ENCODE data around the gene SEPHS1. TPM values are rescaled to one million over a fixed set of nuclear protein-coding genes. Genes with fewer than 3 reads are reported as not detected.
A peak's percentile ranks its signal among the peaks of the same experiment; 100 is the strongest.

SEPHS1 gene
- total and polyA plus RNA-seq, 2 of the 8 experiments (the other 6 are each of a cell fraction or from before 2014, with no cell fraction given), result 270 to 683 TPM

DNA sequence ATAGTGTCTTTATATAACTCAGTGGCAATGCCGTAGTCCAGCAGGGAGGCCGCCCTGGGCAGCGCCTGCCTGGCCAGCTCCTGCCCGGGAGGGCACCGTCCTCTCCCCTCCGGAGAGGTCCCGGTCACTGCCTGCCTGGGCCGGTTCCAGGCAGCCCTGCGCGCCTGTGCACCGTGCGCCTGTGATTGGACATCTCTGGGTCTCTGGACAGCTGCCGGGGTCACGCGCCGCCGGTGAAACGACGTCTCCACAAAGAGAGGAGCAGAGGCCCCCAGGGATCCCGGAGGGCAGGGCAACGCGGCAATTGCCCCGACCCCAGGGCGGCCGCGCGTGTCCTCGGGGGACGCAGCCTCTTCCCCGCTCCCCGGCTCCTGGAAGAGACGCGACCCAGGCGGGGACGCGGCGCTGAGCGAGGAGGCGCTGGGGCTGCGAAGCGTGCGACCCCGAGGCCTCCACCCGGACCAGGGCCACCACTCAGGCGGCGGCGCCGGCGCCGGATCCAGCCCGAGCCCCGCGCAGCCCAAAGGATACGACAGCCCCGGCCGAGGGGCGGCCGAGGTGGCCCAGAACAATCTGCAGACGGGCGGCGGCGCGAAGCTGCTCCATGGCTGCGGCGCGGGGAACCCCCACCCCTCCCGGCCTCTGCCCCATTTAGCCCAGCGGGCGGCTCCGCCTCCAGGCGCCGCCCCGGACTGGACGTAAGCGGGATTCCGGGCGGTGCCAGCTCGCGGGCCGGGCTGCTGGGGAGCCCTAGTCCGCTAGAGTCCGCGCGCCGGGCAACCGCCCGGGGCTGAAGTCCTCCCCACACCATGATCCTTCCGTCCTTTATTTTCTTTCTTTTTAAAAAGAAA is 48.4 kb downstream of the SEPHS1 start, which contains the start of gene PHYH (continued):
- TF ChIP-seq, protein P1, sequence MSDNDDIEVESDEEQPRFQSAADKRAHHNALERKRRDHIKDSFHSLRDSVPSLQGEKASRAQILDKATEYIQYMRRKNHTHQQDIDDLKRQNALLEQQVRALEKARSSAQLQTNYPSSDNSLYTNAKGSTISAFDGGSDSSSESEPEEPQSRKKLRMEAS (IDR thresholded peaks at IDR 0.05), result peak; percentile 88
- TF ChIP-seq SP4 (IDR thresholded peaks at IDR 0.05; ENCODE audit: low read length) (peak; percentile 20; the same call in 1 of the 2 replicates), JUN (IDR thresholded peaks at IDR 0.05; ENCODE audit: low read depth, low read length) (peak; percentile 87), CBX5 (IDR thresholded peaks at IDR 0.05; ENCODE audit: low read depth, low read length) (no peak), TAF7 (optimal IDR thresholded peaks at IDR 0.05; ENCODE audit: borderline replicate concordance, low read depth, low read length) (peak; percentile 35), KDM4A (IDR thresholded peaks at IDR 0.05; ENCODE audit: low read depth, low read length, severe bottlenecking) (peak; percentile 84), SRF (IDR thresholded peaks at IDR 0.05; ENCODE audit: low read depth, low read length) (no peak), EP300 (IDR thresholded peaks at IDR 0.05; ENCODE audit: borderline replicate concordance in 1 of 2, low read depth in 2 of 2, low read length in 2 of 2) (peak in 1 of 2 experiments; percentile 54; a peak in 1 of 3 replicates), PHF8 (conservative IDR thresholded peaks at IDR 0.05; ENCODE audit: low read depth, low read length) (peak; percentile 56; the same call in 1 of the 2 replicates), RFX5 (IDR thresholded peaks at IDR 0.05; ENCODE audit: borderline replicate concordance, low read depth, low read length) (no peak), CREB1 (IDR thresholded peaks at IDR 0.05) (no peak), TAF1 (IDR thresholded peaks at IDR 0.05; ENCODE audit: low read depth, low read length) (peak; percentile 81; the same call in 1 of the 2 replicates), GABPA (IDR thresholded peaks at IDR 0.05; ENCODE audit: borderline replicate concordance, insufficient read depth, low read length) (peak; percentile 73), RNF2 (IDR thresholded peaks at IDR 0.05; ENCODE audit: borderline replicate concordance, low read depth, low read length, missing control alignments, poor library complexity, severe bottlenecking) (peak; percentile 55), ASH2L (IDR thresholded peaks at IDR 0.05; ENCODE audit: low read length) (peak; percentile 35), RAD21 (IDR thresholded peaks at IDR 0.05 in 1 of 2, conservative IDR thresholded peaks at IDR 0.05 in 1 of 2; ENCODE audit: low read depth in 2 of 2, low read length in 2 of 2) (peak in 1 of 2 experiments; percentile 1; a peak in 1 of 4 replicates)
- TF ChIP-seq, protein P2, sequence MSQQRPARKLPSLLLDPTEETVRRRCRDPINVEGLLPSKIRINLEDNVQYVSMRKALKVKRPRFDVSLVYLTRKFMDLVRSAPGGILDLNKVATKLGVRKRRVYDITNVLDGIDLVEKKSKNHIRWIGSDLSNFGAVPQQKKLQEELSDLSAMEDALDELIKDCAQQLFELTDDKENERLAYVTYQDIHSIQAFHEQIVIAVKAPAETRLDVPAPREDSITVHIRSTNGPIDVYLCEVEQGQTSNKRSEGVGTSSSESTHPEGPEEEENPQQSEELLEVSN (IDR thresholded peaks at IDR 0.05), result peak; percentile 90

All from H1 (cell line).